GM12801 (cell line): Measurements from ENCODE around the gene CFAP74.

Source experiments
- TF ChIP-seq, protein P1 (sequence below): IDR thresholded peaks from one replicate; pipeline ENCODE4 v1.5.1; 2011; ENCODE audit warnings: control low read depth; ENCODE audit not compliant: insufficient read length; ENCODE audit errors: extremely low read depth

The CFAP74 gene

DNA sequence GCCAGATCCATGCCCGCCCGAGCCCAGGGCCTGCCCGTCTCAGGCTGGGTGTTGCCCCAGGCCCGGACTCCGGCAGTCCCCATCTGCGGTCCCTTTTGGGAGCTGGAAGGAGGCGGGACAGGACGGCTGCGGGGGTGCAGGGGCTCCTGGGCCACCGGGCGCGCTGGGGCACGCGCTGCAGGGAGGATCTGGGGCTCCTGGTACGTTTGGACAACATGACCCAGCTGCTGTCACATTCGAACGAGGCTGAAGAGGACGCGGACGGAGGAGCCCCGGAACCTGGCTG lies 95.1 kb downstream of the CFAP74 start:
- TF ChIP-seq, protein P1, sequence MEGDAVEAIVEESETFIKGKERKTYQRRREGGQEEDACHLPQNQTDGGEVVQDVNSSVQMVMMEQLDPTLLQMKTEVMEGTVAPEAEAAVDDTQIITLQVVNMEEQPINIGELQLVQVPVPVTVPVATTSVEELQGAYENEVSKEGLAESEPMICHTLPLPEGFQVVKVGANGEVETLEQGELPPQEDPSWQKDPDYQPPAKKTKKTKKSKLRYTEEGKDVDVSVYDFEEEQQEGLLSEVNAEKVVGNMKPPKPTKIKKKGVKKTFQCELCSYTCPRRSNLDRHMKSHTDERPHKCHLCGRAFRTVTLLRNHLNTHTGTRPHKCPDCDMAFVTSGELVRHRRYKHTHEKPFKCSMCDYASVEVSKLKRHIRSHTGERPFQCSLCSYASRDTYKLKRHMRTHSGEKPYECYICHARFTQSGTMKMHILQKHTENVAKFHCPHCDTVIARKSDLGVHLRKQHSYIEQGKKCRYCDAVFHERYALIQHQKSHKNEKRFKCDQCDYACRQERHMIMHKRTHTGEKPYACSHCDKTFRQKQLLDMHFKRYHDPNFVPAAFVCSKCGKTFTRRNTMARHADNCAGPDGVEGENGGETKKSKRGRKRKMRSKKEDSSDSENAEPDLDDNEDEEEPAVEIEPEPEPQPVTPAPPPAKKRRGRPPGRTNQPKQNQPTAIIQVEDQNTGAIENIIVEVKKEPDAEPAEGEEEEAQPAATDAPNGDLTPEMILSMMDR: no peak

DNA sequence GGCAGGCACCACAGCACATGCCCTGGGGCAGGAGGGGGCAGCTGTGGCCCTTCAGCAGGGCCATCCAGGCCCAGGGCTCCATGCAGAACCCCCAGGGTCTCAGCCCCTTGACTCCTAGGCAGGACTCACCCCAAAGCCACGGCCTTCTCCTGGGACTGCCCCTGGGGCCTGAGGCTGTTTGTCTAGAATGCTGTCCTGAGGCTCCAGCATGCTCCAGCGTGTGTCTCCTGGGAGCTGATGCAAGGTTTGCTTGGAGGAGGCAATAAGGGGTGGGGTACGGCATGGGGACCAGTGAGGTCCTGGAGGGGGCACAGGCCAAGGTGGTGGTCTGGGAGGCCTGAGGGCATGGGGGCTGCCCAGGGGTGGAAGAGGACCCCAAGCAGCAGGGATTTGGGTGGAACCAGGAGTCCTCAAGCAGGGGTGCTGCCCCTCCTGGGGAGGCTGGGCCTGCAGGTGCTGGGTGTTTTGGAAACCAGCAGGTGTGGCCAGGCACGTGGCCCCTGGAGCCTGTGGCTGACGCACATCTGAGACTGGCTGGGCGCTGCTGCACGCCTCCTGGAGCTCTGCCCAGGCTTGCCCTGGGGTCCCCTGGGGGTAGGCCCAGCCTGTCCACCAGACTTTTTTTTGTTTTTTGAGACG lies 96.4 kb downstream of the CFAP74 start:
- TF ChIP-seq, protein P1: no peak

DNA sequence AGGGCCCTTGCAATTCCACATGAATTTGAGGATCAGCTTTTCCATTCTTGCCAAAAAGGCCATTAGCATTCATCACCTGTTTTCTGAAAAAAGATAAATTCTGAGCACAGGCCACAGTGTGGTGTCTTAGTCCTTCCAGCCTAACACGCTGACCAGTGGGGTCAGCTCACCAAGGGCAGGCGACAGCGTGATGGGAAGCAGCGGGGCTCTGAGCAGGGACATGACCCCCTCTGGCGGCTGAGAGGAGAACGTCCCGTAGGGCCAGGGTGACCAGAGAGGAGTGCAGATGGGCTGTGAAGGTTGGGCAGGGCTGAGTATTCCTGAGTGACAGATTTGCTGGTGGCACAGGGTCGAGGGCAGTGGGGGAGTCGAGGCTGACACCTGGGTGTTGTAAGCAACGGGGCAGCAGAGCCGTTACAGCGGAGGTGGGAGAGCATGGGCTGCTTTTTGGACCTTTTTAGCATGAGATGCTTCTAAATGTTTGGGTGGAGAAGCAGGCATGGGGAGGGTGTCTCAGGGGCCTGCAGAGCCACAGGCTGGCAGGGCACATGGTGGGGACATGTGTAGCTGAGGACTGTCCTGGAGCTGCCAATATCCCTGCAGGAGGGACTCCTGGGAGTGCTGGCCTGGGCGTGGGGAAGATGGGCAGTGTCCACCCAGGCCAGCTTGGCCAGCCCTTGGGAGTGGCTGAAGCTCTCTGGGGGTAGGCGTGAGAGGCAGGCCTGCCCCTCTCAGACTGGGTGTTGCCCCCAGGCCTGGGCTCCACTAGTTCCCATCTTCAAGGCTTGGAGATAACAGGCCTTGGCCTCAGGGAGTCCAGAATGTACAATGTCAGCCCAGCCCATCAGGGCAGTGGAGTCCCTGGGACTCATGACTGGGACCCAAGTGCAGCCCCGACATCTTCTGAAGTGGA lies 97.1 kb downstream of the CFAP74 start:
- TF ChIP-seq, protein P1: peak; percentile 91

DNA sequence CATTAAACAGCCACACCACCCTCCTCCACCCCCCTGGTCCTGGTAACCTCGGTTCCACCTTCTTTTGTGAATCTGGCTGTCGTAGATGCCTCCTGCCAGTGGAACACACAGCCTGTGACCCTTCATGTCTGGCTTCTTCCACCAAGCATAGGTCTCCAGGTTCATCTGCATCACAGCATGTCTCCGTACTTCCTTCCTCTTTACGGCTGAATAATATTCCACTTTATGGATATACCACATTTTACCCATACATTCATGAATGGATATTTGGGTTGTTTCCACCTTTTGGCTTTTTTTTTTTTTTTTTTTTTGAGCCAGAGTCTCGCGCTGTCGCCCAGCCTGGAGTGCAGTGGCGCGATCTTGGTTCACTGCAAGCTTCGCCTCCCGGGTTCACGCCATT lies 100.4 kb downstream of the CFAP74 start:
- TF ChIP-seq, protein P1: no peak

DNA sequence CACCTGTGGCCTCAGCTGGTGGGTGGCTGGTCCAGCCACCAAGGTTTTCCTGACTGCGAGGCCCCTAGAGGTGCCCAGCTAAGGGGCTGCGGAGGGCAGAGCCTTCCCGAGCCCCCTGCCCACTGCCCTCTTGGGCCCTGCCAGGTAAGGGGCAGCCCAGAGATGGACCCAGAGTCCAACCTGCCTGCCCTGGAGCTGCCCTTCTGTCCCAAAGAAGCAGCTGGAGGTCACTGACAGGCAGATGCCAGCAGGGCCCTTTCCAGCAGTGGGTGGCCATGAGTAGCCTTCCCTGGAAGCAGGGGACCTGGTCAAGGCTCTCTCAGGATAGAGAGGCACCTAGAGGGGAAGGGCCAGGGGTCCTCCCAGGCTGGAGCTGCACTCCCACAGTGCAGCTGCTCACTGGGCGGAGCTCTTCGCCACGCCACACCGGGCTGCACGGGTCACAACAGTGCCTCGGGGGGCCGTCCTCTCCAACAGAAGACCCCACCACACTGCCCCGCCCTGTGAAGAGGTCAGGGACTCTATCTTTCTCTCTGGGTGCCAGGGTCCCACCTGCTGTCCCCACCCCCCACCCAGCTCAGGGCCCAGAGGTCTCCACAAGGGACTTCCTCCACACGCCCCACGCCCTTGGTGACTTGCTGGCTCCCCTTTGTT lies 101.8 kb downstream of the CFAP74 start:
- TF ChIP-seq, protein P1: no peak

DNA sequence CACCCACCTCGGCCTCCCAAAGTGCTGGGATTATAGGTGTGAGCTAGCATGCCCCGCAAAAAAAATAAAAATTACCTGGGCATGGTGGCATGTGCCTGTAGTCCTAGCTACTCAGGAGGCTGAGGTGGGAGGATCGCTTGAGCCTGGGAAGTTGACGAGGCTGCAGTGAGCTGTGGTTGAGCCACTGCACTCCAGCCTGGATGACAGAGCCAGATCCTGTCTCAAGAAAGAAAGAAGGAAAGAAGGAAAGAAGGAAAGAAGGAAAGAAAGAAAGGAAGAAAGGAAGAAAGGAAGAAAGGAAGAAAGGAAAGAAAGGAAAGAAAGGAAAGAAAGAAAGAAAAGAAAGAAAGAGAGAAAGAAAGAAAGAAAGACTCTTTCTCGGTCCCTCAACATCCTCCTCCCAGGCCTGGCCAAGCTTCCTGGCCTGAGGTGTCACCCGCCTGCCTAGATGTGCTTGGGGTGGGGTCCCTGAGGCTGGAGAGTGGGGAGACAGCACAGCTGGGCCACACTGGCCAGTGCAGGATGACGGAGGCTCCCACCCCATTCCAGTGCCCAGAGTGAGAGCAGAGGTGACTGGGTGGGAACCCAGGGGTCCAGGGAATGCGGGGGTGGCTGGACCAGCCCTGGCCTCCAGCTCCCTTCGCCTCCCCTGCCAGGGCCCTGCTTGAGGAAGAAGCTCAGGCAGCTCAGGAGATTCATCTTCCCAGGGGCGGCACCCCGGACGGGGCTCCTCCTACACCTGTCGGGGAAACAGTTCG lies 102.5 kb downstream of the CFAP74 start:
- TF ChIP-seq, protein P1: no peak

DNA sequence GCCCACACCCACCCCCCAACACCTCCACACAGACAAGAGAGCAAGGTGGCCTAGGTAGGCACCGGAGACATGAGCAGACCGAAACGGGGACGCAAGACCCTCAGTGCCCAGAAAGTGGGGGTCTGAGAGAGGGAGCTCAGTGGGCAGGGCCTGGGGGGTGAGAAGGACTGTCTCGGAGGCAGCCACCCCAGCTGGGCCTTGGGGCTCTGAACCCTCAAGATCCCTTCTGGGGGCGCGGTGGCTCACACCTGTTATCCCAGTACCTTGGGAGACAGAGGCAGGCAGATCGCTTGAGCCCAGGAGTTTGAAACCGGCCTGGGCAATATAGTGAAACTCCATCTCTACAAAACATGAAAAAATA lies 103.6 kb downstream of the CFAP74 start:
- TF ChIP-seq, protein P1: no peak
